Suprapubic skin (tissue), 3 donors: Measurements from ENCODE around the gene BRS3.
A peak's percentile ranks its signal among the peaks of the same experiment; 100 is the strongest.

Experiments used
- POLR2AphosphoS5 ChIP-seq, 3 donors: sonication (generic); formaldehyde crosslinking; IDR thresholded peaks; one replicate each; pipeline ENCODE4 v1.6.1; 2017; ENCODE audit warnings: antibody characterized with exemption in 3 of 3
- TF ChIP-seq, protein P1 (sequence below), 2 donors: fragments of 200-600 bp in 1 of 2; fragments of 450-650 bp in 1 of 2; sonication (generic) in 1 of 2; IDR thresholded peaks; one replicate each; pipeline ENCODE4 v1.5.1; 2016 to 2019; ENCODE audit warnings: antibody characterized with exemption in 2 of 2, mild to moderate bottlenecking in 1 of 2, moderate library complexity in 1 of 2

DNA sequence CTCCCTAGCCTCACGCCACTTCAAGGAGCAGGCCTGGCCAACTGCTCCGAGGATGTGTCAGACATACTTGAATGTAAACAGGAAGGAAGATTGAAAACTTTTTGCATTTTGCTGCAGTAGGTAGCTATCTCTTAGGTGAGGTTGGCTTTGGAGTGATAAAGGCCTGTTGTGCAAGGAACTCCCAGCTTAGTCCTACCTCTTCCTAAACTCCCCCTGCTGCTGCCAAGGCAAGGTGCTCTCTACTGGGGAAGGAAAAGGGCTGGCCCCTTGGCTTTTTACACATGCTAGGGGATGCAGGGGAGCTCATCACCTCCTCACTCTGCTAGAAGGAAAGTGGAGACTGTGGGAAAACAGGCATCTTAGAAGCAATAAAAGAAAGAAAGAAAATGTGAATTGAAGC lies 10.7 kb upstream of the BRS3 start:
- TF ChIP-seq, protein P1, sequence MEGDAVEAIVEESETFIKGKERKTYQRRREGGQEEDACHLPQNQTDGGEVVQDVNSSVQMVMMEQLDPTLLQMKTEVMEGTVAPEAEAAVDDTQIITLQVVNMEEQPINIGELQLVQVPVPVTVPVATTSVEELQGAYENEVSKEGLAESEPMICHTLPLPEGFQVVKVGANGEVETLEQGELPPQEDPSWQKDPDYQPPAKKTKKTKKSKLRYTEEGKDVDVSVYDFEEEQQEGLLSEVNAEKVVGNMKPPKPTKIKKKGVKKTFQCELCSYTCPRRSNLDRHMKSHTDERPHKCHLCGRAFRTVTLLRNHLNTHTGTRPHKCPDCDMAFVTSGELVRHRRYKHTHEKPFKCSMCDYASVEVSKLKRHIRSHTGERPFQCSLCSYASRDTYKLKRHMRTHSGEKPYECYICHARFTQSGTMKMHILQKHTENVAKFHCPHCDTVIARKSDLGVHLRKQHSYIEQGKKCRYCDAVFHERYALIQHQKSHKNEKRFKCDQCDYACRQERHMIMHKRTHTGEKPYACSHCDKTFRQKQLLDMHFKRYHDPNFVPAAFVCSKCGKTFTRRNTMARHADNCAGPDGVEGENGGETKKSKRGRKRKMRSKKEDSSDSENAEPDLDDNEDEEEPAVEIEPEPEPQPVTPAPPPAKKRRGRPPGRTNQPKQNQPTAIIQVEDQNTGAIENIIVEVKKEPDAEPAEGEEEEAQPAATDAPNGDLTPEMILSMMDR (IDR thresholded peaks at IDR 0.05), result peak in 1 of 2 donors; percentile 5
- TF ChIP-seq POLR2AphosphoS5 (IDR thresholded peaks at IDR 0.05), result no peak
